GM13977 (cell line): ENCODE results near the gene CHST3.

Experiments used
- DNase-seq: peaks from one replicate; pipeline ENCODE4 v3.0.0; 2012; ENCODE audit warnings: low spot score
- CTCF ChIP-seq: IDR thresholded peaks from 2 replicates; pipeline ENCODE4 v1.5.1; 2012; ENCODE audit warnings: mild to moderate bottlenecking, control low read depth; ENCODE audit not compliant: insufficient read depth; ENCODE audit errors: extremely low read depth, missing control alignments
- in situ Hi-C: fragments of 300-500 bp; cut with MboI; formaldehyde crosslinking; loops from one replicate; pipeline ENCODE4 v1.12.0; 2022; ENCODE audit warnings: low sequenced_read_pairs, low pct_unique_long_range_greater_than_20kb, mixed read lengths, inconsistent platforms; ENCODE audit not compliant: unreplicated experiment

CHST3 gene

GRCh38 chr10:71968553-71969474 lies 4.6 kb downstream of the CHST3 start:
- no peak for TF ChIP-seq CTCF
- in situ Hi-C loops, result no loop called here
- no peak for DNase-seq

GRCh38 chr10:71969929-71970328 lies 5.7 kb downstream of the CHST3 start:
- TF ChIP-seq CTCF, result no peak
- in situ Hi-C loops, result no loop called here
- no peak for DNase-seq

- in situ Hi-C loops, result no loop called here
- peak; percentile 5 for TF ChIP-seq CTCF
- DNase-seq, result no peak
Measured at GRCh38 chr10:71970331-71970730, 6.1 kb downstream of the CHST3 start.

DNA sequence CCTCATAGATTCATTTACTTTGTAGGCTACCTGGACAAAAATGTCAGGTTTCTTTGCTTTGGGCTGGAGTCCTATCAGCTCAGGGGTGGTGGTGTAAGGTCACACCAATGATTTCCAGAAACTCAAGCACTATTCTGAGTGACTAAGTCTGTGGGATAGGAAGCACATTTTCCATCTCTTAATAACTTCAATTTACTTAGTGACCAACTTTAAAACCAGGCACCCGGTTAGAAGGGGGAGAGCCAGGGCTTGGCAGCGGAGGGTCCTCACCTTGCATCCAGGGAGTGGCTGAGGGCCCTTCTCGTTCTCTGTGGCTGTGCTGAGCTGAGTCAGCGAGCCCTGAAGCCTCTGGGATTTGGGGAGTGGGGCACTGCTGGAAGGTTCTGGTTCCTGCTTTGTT lies 6.7 kb downstream of the CHST3 start:
- no peak for DNase-seq
- in situ Hi-C loops, result no loop called here
- TF ChIP-seq CTCF, result no peak

DNA sequence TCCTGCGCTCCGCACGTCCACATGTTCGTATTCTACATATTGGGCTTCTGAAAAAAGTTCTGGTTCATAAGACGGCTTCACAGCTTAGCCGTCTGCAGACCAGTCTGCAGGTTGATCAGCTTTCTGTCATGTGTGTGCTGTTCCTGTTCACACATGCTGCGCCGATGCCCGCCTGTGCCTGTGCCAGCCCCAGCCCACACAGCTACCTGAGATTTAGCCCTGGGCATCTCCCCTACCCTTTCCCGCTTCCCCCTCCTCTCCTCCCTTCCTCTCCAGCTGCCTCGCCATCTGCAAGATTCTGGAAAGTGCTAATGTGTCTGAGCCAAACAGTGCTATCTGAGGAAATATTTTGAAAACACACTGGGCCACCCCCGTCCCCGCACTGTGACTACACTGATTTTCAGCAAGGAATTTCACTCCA lies 7.1 kb downstream of the CHST3 start:
- DNase-seq, result no peak
- in situ Hi-C loops, result no loop called here
- no peak for TF ChIP-seq CTCF

- DNase-seq, result no peak
- no peak for TF ChIP-seq CTCF
Measured at GRCh38 chr10:71971769-71972555, 7.8 kb downstream of the CHST3 start.

More at GRCh38 chr10:71971769-71972555, 7.8 kb downstream of the CHST3 start:
- in situ Hi-C loops, result no loop called here
